ENCODE results near the gene MYT1. TPM values are rescaled to one million over a fixed set of nuclear protein-coding genes. Genes with fewer than 3 reads are reported as not detected.
A peak's percentile ranks its signal among the peaks of the same experiment; 100 is the strongest.

MYT1 gene
- polyA plus RNA-seq, 1 experiment: not detected

- no peak for TF ChIP-seq CTCF (IDR thresholded peaks at IDR 0.05; ENCODE audit: low read depth, low read length)
- POLR2A ChIA-PET: interaction anchor here (0.9 kb wide), 1 partner anchor 37 kb away, joined by 3 read pairs; no protein-coding TSS in a partner anchor
- DNase-seq (ENCODE audit: low read depth, low spot score): peak; percentile 8
- Histone ChIP-seq H3K4me3 (ENCODE audit: low read depth, low read length) (no peak overlapping the region), H3K27ac (ENCODE audit: low read depth, low read length) (peak overlapping the region; percentile 41), H3K27me3 (ENCODE audit: control insufficient read depth, insufficient read depth, low read length) (no peaks in the 10 kb centered on the region), H3K9me3 (ENCODE audit: control insufficient read depth, insufficient read depth, low read length) (no peaks in the 10 kb centered on the region)
- CTCF ChIA-PET: no interaction called here
Observed at GRCh38 chr20:64261138-64261537, 96.9 kb downstream of the MYT1 start.

GRCh38 chr20:64264091-64264490 lies 99.8 kb downstream of the MYT1 start:
- Histone ChIP-seq H3K27ac (ENCODE audit: low read depth, low read length) (no peak overlapping the region), H3K4me3 (ENCODE audit: low read depth, low read length) (no peak overlapping the region), H3K27me3 (ENCODE audit: control insufficient read depth, insufficient read depth, low read length) (no peaks in the 10 kb centered on the region), H3K9me3 (ENCODE audit: control insufficient read depth, insufficient read depth, low read length) (no peaks in the 10 kb centered on the region)
- ChIA-PET POLR2A (no interaction called here), CTCF (no interaction called here)
- no peak for TF ChIP-seq CTCF (IDR thresholded peaks at IDR 0.05; ENCODE audit: low read depth, low read length)
- DNase-seq (ENCODE audit: low read depth, low spot score): no peak

GRCh38 chr20:64265201-64265600 lies 100.9 kb downstream of the MYT1 start:
- Histone ChIP-seq H3K27me3 (ENCODE audit: control insufficient read depth, insufficient read depth, low read length) (no peaks in the 10 kb centered on the region), H3K27ac (ENCODE audit: low read depth, low read length) (no peak overlapping the region), H3K9me3 (ENCODE audit: control insufficient read depth, insufficient read depth, low read length) (peaks cover 2% of the 10 kb centered on the region; the same call in 1 of the 2 replicates), H3K4me3 (ENCODE audit: low read depth, low read length) (no peak overlapping the region)
- CTCF ChIA-PET: no interaction called here
- DNase-seq (ENCODE audit: low read depth, low spot score): no peak
- POLR2A ChIA-PET: no interaction called here
- TF ChIP-seq CTCF (IDR thresholded peaks at IDR 0.05; ENCODE audit: low read depth, low read length): no peak

- H3K4me3 ChIP-seq (ENCODE audit: low read depth, low read length): no peak overlapping the region
- POLR2A ChIA-PET: no interaction called here
- no peak for DNase-seq (ENCODE audit: low read depth, low spot score)
- H3K27ac ChIP-seq (ENCODE audit: low read depth, low read length): no peak overlapping the region
- no peaks in the 10 kb centered on the region for H3K27me3 ChIP-seq (ENCODE audit: control insufficient read depth, insufficient read depth, low read length)
- peaks cover 4% of the 10 kb centered on the region; the same call in 1 of the 2 replicates for H3K9me3 ChIP-seq (ENCODE audit: control insufficient read depth, insufficient read depth, low read length)
- no peak for TF ChIP-seq CTCF (IDR thresholded peaks at IDR 0.05; ENCODE audit: low read depth, low read length)
- CTCF ChIA-PET: no interaction called here
Observed at GRCh38 chr20:64266988-64267387, 102.7 kb downstream of the MYT1 start.

GRCh38 chr20:64268174-64268573 lies 103.9 kb downstream of the MYT1 start:
- no peak for TF ChIP-seq CTCF (IDR thresholded peaks at IDR 0.05; ENCODE audit: low read depth, low read length)
- ChIA-PET CTCF (no interaction called here), POLR2A (no interaction called here)
- H3K27ac ChIP-seq (ENCODE audit: low read depth, low read length): no peak overlapping the region
- no peaks in the 10 kb centered on the region for H3K27me3 ChIP-seq (ENCODE audit: control insufficient read depth, insufficient read depth, low read length)
- no peak overlapping the region for H3K4me3 ChIP-seq (ENCODE audit: low read depth, low read length)
- no peak for DNase-seq (ENCODE audit: low read depth, low spot score)
- H3K9me3 ChIP-seq (ENCODE audit: control insufficient read depth, insufficient read depth, low read length): peaks cover 4% of the 10 kb centered on the region; the same call in 1 of the 2 replicates

All from AG04450 (cell line).